Measurements from ENCODE around the gene ITPR2.

Gene ITPR2

GRCh38 chr12:26563552-26563951, 269.4 kb downstream of the ITPR2 start:
- Histone ChIP-seq H3K36me3 (ENCODE audit: insufficient read depth, low read length) (no peaks in the 10 kb centered on the region), H3K9ac (ENCODE audit: low read length) (no peak overlapping the region), H3K4me1 (ENCODE audit: insufficient read depth, low read length) (peaks cover 7% of the 10 kb centered on the region), H3K27ac (ENCODE audit: low read depth, low read length) (no peak overlapping the region), H3K9me3 (ENCODE audit: low read length) (no peaks in the 10 kb centered on the region), H3K27me3 (ENCODE audit: control insufficient read depth in 1 of 2, insufficient read depth in 2 of 2, low read length in 2 of 2) (no peaks in the 10 kb centered on the region), H3K4me3 (ENCODE audit: low read depth in 1 of 2, low read length in 2 of 2) (no peak overlapping the region)

- H3K4me1 ChIP-seq (ENCODE audit: insufficient read depth, low read length), result no peaks in the 10 kb centered on the region
- no peaks in the 10 kb centered on the region for H3K9me3 ChIP-seq (ENCODE audit: low read length)
- peaks cover 12% of the 10 kb centered on the region for H3K36me3 ChIP-seq (ENCODE audit: insufficient read depth, low read length)
- no peak overlapping the region for H3K27ac ChIP-seq (ENCODE audit: low read depth, low read length)
- H3K27me3 ChIP-seq (ENCODE audit: control insufficient read depth in 1 of 2, insufficient read depth in 2 of 2, low read length in 2 of 2), result no peaks in the 10 kb centered on the region
- no peak overlapping the region for H3K9ac ChIP-seq (ENCODE audit: low read length)
- no peak overlapping the region for H3K4me3 ChIP-seq (ENCODE audit: low read depth in 1 of 2, low read length in 2 of 2)
Observed at GRCh38 chr12:26557326-26557725, 275.7 kb downstream of the ITPR2 start.

- no peaks in the 10 kb centered on the region for H3K9me3 ChIP-seq (ENCODE audit: low read length)
- no peak overlapping the region for H3K4me3 ChIP-seq (ENCODE audit: low read depth in 1 of 2, low read length in 2 of 2)
- peaks cover 12% of the 10 kb centered on the region for H3K36me3 ChIP-seq (ENCODE audit: insufficient read depth, low read length)
- H3K27me3 ChIP-seq (ENCODE audit: control insufficient read depth in 1 of 2, insufficient read depth in 2 of 2, low read length in 2 of 2), result no peaks in the 10 kb centered on the region
- no peak overlapping the region for H3K9ac ChIP-seq (ENCODE audit: low read length)
- no peak overlapping the region for H3K27ac ChIP-seq (ENCODE audit: low read depth, low read length)
- no peaks in the 10 kb centered on the region for H3K4me1 ChIP-seq (ENCODE audit: insufficient read depth, low read length)
Observed at GRCh38 chr12:26556916-26557315, 276.1 kb downstream of the ITPR2 start.

GRCh38 chr12:26555139-26555538, 277.9 kb downstream of the ITPR2 start:
- H3K9ac ChIP-seq (ENCODE audit: low read length), result no peak overlapping the region
- no peaks in the 10 kb centered on the region for H3K9me3 ChIP-seq (ENCODE audit: low read length)
- H3K4me1 ChIP-seq (ENCODE audit: insufficient read depth, low read length), result no peaks in the 10 kb centered on the region
- peaks cover 12% of the 10 kb centered on the region for H3K36me3 ChIP-seq (ENCODE audit: insufficient read depth, low read length)
- H3K27me3 ChIP-seq (ENCODE audit: control insufficient read depth in 1 of 2, insufficient read depth in 2 of 2, low read length in 2 of 2), result no peaks in the 10 kb centered on the region
- no peak overlapping the region for H3K27ac ChIP-seq (ENCODE audit: low read depth, low read length)
- H3K4me3 ChIP-seq (ENCODE audit: low read depth in 1 of 2, low read length in 2 of 2), result no peak overlapping the region

GRCh38 chr12:26554332-26554731, 278.7 kb downstream of the ITPR2 start:
- Histone ChIP-seq H3K9me3 (ENCODE audit: low read length) (no peaks in the 10 kb centered on the region), H3K27ac (ENCODE audit: low read depth, low read length) (no peak overlapping the region), H3K27me3 (ENCODE audit: control insufficient read depth in 1 of 2, insufficient read depth in 2 of 2, low read length in 2 of 2) (no peaks in the 10 kb centered on the region), H3K4me3 (ENCODE audit: low read depth in 1 of 2, low read length in 2 of 2) (no peak overlapping the region), H3K9ac (ENCODE audit: low read length) (no peak overlapping the region), H3K4me1 (ENCODE audit: insufficient read depth, low read length) (no peaks in the 10 kb centered on the region), H3K36me3 (ENCODE audit: insufficient read depth, low read length) (peaks cover 12% of the 10 kb centered on the region)

GRCh38 chr12:26551385-26551784, 281.6 kb downstream of the ITPR2 start:
- H3K4me3 ChIP-seq (ENCODE audit: low read depth in 1 of 2, low read length in 2 of 2), result no peak overlapping the region
- peaks cover 16% of the 10 kb centered on the region for H3K36me3 ChIP-seq (ENCODE audit: insufficient read depth, low read length)
- H3K9ac ChIP-seq (ENCODE audit: low read length), result no peak overlapping the region
- no peaks in the 10 kb centered on the region for H3K4me1 ChIP-seq (ENCODE audit: insufficient read depth, low read length)
- H3K27ac ChIP-seq (ENCODE audit: low read depth, low read length), result no peak overlapping the region
- no peaks in the 10 kb centered on the region for H3K9me3 ChIP-seq (ENCODE audit: low read length)
- H3K27me3 ChIP-seq (ENCODE audit: control insufficient read depth in 1 of 2, insufficient read depth in 2 of 2, low read length in 2 of 2), result no peaks in the 10 kb centered on the region

GRCh38 chr12:26548227-26548626, 284.8 kb downstream of the ITPR2 start:
- H3K9me3 ChIP-seq (ENCODE audit: low read length), result no peaks in the 10 kb centered on the region
- no peak overlapping the region for H3K9ac ChIP-seq (ENCODE audit: low read length)
- no peaks in the 10 kb centered on the region for H3K27me3 ChIP-seq (ENCODE audit: control insufficient read depth in 1 of 2, insufficient read depth in 2 of 2, low read length in 2 of 2)
- H3K27ac ChIP-seq (ENCODE audit: low read depth, low read length), result no peak overlapping the region
- no peaks in the 10 kb centered on the region for H3K4me1 ChIP-seq (ENCODE audit: insufficient read depth, low read length)
- H3K4me3 ChIP-seq (ENCODE audit: low read depth in 1 of 2, low read length in 2 of 2), result no peak overlapping the region
- peaks cover 13% of the 10 kb centered on the region for H3K36me3 ChIP-seq (ENCODE audit: insufficient read depth, low read length)

- no peaks in the 10 kb centered on the region for H3K4me1 ChIP-seq (ENCODE audit: insufficient read depth, low read length)
- no peak overlapping the region for H3K4me3 ChIP-seq (ENCODE audit: low read depth in 1 of 2, low read length in 2 of 2)
- no peaks in the 10 kb centered on the region for H3K27me3 ChIP-seq (ENCODE audit: control insufficient read depth in 1 of 2, insufficient read depth in 2 of 2, low read length in 2 of 2)
- H3K9me3 ChIP-seq (ENCODE audit: low read length), result no peaks in the 10 kb centered on the region
- no peak overlapping the region for H3K9ac ChIP-seq (ENCODE audit: low read length)
- peaks cover 13% of the 10 kb centered on the region for H3K36me3 ChIP-seq (ENCODE audit: insufficient read depth, low read length)
- H3K27ac ChIP-seq (ENCODE audit: low read depth, low read length), result no peak overlapping the region
Observed at GRCh38 chr12:26546535-26547314, 286.3 kb downstream of the ITPR2 start.

- no peaks in the 10 kb centered on the region for H3K9me3 ChIP-seq (ENCODE audit: low read length)
- no peaks in the 10 kb centered on the region for H3K4me1 ChIP-seq (ENCODE audit: insufficient read depth, low read length)
- no peak overlapping the region for H3K9ac ChIP-seq (ENCODE audit: low read length)
- H3K36me3 ChIP-seq (ENCODE audit: insufficient read depth, low read length), result no peaks in the 10 kb centered on the region
- no peak overlapping the region for H3K4me3 ChIP-seq (ENCODE audit: low read depth in 1 of 2, low read length in 2 of 2)
- no peaks in the 10 kb centered on the region for H3K27me3 ChIP-seq (ENCODE audit: control insufficient read depth in 1 of 2, insufficient read depth in 2 of 2, low read length in 2 of 2)
- H3K27ac ChIP-seq (ENCODE audit: low read depth, low read length), result no peak overlapping the region
Observed at GRCh38 chr12:26539131-26539530, 293.9 kb downstream of the ITPR2 start.

- H3K4me3 ChIP-seq (ENCODE audit: low read depth in 1 of 2, low read length in 2 of 2), result no peak overlapping the region
- no peaks in the 10 kb centered on the region for H3K36me3 ChIP-seq (ENCODE audit: insufficient read depth, low read length)
- no peaks in the 10 kb centered on the region for H3K4me1 ChIP-seq (ENCODE audit: insufficient read depth, low read length)
- no peaks in the 10 kb centered on the region for H3K9me3 ChIP-seq (ENCODE audit: low read length)
- no peaks in the 10 kb centered on the region for H3K27me3 ChIP-seq (ENCODE audit: control insufficient read depth in 1 of 2, insufficient read depth in 2 of 2, low read length in 2 of 2)
- no peak overlapping the region for H3K27ac ChIP-seq (ENCODE audit: low read depth, low read length)
- no peak overlapping the region for H3K9ac ChIP-seq (ENCODE audit: low read length)
Observed at GRCh38 chr12:26537651-26538050, 295.3 kb downstream of the ITPR2 start.

- no peak overlapping the region for H3K4me3 ChIP-seq (ENCODE audit: low read depth in 1 of 2, low read length in 2 of 2)
- no peak overlapping the region for H3K9ac ChIP-seq (ENCODE audit: low read length)
- no peaks in the 10 kb centered on the region for H3K4me1 ChIP-seq (ENCODE audit: insufficient read depth, low read length)
- no peaks in the 10 kb centered on the region for H3K36me3 ChIP-seq (ENCODE audit: insufficient read depth, low read length)
- no peak overlapping the region for H3K27ac ChIP-seq (ENCODE audit: low read depth, low read length)
- H3K9me3 ChIP-seq (ENCODE audit: low read length), result no peaks in the 10 kb centered on the region
- H3K27me3 ChIP-seq (ENCODE audit: control insufficient read depth in 1 of 2, insufficient read depth in 2 of 2, low read length in 2 of 2), result no peaks in the 10 kb centered on the region
Observed at GRCh38 chr12:26537126-26537525, 295.9 kb downstream of the ITPR2 start.

- Histone ChIP-seq H3K4me1 (ENCODE audit: insufficient read depth, low read length) (no peaks in the 10 kb centered on the region), H3K4me3 (ENCODE audit: low read depth in 1 of 2, low read length in 2 of 2) (no peak overlapping the region), H3K27ac (ENCODE audit: low read depth, low read length) (no peak overlapping the region), H3K9me3 (ENCODE audit: low read length) (no peaks in the 10 kb centered on the region), H3K9ac (ENCODE audit: low read length) (no peak overlapping the region), H3K36me3 (ENCODE audit: insufficient read depth, low read length) (no peaks in the 10 kb centered on the region), H3K27me3 (ENCODE audit: control insufficient read depth in 1 of 2, insufficient read depth in 2 of 2, low read length in 2 of 2) (no peaks in the 10 kb centered on the region)
Observed at GRCh38 chr12:26535826-26536225, 297.2 kb downstream of the ITPR2 start.
